ENCODE results near the gene GPR158.

The GPR158 gene

DNA sequence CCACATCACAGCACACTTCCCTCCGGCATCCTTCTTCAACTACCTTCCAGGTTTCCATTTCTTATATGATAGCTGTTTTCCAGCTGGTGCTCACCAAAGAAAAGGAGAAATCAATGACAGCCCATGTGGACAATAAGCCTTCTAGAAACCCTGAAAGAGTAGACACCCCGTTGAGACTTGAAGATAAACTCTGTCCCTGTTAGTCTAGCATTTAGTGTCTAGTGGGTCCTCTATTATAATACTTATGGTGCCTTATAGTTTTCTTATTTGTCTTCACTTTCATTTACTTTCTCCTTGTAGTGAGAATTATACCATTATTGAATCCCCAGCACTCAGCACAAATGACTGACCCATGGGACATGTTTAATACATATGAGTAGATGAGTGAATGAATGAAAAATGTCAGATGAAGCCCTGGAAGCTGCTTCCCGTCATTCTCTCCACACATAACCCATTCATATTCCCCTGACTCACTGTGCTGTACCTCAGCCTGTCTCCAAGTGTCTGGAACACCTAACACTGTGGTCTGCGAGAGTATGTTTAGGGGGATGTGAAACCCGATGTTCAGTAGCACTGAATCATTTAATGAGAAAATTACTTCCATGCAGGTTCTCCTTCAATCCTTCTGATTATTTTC is 377.6 kb downstream of the GPR158 start:
- in situ Hi-C loops (cut with HindIII; ENCODE audit: low pct_unique_long_range_greater_than_20kb, low sequenced_read_pairs) = no loop called here
- TF ChIP-seq JUND (IDR thresholded peaks at IDR 0.05; ENCODE audit: low read depth) = no peak

DNA sequence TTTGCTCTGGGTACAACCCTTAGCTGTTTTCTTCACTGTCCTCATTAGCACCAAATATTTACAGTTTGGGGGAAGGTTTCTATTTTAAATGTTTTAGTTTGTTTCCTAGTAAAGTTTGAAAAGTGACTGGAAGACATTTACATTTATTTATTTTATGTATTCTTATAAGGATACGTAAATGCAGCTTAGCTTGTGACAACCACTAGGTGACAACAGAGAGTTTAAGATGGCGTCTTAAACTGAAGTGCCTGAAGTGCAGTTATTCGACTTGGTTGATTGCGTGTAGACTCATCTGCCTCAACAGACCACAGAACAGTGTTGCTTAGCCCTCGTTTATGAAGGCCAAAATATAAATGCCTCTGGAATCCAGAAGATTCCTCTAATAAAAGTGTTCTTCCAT is 381.1 kb downstream of the GPR158 start:
- in situ Hi-C loops (cut with HindIII; ENCODE audit: low pct_unique_long_range_greater_than_20kb, low sequenced_read_pairs) = no loop called here
- no peak for TF ChIP-seq JUND (IDR thresholded peaks at IDR 0.05; ENCODE audit: low read depth)
- DNase-seq (ENCODE audit: low read depth in 1 of 2, low spot score in 1 of 2) = peak in 1 of 2 experiments; percentile 7

More for the DNA sequence above, 377.6 kb downstream of the GPR158 start:
- no peak for DNase-seq (ENCODE audit: low read depth in 1 of 2, low spot score in 1 of 2)

DNA sequence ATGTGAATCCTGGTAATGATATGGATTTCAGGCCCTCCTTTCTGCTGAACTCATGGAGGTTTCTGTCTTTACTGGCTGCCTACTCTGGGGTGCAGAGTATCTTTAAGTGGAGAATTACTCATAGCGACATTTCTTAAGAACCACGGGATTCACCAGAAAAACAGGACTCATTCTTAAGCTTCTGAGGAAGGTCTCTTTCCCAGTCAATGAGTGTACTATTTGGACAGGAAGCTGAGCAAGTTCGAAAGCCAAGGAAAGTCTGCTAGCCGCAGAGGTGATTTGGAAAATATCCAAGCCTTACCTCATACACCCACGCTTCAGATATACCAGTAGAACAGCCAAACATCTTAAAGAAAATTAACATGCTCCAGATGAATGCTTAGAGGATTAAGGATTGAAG is 381.7 kb downstream of the GPR158 start:
- DNase-seq (ENCODE audit: low read depth in 1 of 2, low spot score in 1 of 2) = peak in 1 of 2 experiments; percentile 0
- in situ Hi-C loops (cut with HindIII; ENCODE audit: low pct_unique_long_range_greater_than_20kb, low sequenced_read_pairs) = no loop called here
- TF ChIP-seq JUND (IDR thresholded peaks at IDR 0.05; ENCODE audit: low read depth) = no peak

DNA sequence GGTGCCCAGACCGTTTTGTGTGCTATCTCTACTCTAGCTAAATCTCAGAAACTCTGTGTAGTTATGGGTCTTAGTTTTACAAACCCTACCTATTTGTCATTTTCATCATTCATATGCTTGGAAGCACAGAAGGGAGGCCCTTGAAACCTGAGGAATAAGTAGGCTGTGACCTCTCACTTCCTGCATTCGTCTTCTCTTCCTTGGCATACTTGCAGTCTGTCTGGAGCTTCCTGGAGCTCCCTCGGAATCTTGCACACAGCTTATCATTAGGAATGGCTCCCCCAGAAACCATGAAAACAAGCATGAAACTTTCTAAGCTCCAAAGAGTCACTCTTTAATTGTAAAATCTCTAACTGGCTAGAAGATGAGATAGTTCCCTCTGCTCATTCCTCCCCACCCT is 382.3 kb downstream of the GPR158 start:
- in situ Hi-C loops (cut with HindIII; ENCODE audit: low pct_unique_long_range_greater_than_20kb, low sequenced_read_pairs) = no loop called here

DNA sequence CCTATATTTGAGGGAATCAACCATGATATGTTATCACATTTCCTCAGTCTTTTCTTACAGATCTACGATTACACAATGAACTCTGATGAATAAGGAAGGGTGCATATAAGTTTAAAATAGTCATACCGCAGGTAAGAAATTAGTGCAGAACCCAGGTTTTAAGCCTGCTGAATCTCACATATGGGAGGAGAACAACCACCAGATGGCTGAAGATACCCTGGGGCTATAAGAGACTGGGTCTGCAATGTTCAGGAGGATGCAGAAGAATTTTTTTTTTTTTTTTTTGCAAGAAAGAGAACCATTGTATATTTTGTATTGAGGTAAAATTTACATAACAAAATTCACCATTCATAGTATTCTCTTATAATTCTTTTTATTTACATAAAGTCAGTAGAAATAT is 387.0 kb downstream of the GPR158 start:
- TF ChIP-seq JUND (IDR thresholded peaks at IDR 0.05; ENCODE audit: low read depth) = no peak
- in situ Hi-C loops (cut with HindIII; ENCODE audit: low pct_unique_long_range_greater_than_20kb, low sequenced_read_pairs) = no loop called here
- DNase-seq (ENCODE audit: low read depth in 1 of 2, low spot score in 1 of 2) = no peak

More for the DNA sequence above, 382.3 kb downstream of the GPR158 start:
- no peak for DNase-seq (ENCODE audit: low read depth in 1 of 2, low spot score in 1 of 2)
- TF ChIP-seq JUND (IDR thresholded peaks at IDR 0.05; ENCODE audit: low read depth) = no peak

DNA sequence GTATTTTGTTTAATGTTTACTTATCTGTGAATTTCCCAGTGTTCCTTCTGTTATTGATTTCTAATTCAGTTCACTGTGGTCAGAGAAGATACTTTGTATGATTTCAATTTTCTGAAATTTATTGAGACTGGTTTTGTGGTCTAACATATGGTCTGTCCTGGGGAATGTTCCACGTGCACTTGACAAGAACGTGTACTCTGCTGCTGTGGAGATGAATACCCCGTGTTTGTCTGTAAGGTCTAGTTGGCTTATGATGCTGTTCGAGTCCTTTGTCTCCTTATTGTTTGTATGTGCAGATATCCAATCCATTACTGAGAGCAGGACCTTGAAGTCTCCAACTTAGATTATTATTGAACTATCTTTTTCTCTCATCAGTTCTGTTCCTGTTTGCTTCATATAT is 387.7 kb downstream of the GPR158 start:
- in situ Hi-C loops (cut with HindIII; ENCODE audit: low pct_unique_long_range_greater_than_20kb, low sequenced_read_pairs) = no loop called here
- DNase-seq (ENCODE audit: low read depth in 1 of 2, low spot score in 1 of 2) = no peak
- TF ChIP-seq JUND (IDR thresholded peaks at IDR 0.05; ENCODE audit: low read depth) = no peak

DNA sequence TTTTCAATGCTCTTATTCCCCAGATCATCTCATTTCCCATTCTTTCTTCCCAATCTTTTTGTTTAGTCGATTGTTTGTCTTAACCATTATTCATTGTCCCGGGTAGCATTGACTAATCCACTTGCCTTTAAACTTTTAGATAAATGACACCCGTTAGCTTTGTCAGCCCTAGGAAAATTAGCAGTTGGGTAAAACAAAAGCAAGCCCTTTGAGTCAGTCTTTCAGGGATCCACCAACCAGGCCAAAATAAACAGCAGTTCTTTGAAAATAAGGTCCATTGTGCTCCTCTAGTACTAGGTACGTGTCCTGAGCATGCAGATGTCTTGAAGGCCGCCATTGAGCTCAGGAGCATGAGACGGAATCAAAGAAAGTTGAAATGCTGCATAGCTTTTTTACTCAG is 389.6 kb downstream of the GPR158 start:
- no peak for TF ChIP-seq JUND (IDR thresholded peaks at IDR 0.05; ENCODE audit: low read depth)
- DNase-seq (ENCODE audit: low read depth in 1 of 2, low spot score in 1 of 2) = no peak
- in situ Hi-C loops (cut with HindIII; ENCODE audit: low pct_unique_long_range_greater_than_20kb, low sequenced_read_pairs) = no loop called here

DNA sequence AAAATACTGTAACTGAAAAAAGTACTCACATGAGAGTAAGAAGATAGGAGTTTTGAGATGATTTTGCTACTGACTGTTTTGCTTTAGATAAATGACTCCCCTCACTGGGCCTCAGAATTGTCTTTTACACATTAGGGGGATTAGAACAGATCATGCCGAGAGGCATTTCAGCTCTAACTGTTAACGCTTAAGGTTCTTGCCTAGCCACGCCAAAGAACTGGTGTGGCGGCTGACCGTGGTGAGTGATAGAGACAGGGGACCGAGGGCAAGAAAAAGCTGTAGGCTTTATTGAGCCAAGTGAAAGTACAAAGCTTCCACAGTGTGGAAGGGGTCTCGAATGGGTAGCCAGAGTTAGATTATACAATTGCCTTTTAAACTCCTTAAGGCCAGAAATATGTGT is 390.8 kb downstream of the GPR158 start:
- no peak for TF ChIP-seq JUND (IDR thresholded peaks at IDR 0.05; ENCODE audit: low read depth)
- in situ Hi-C loops (cut with HindIII; ENCODE audit: low pct_unique_long_range_greater_than_20kb, low sequenced_read_pairs) = no loop called here
- no peak for DNase-seq (ENCODE audit: low read depth in 1 of 2, low spot score in 1 of 2)

DNA sequence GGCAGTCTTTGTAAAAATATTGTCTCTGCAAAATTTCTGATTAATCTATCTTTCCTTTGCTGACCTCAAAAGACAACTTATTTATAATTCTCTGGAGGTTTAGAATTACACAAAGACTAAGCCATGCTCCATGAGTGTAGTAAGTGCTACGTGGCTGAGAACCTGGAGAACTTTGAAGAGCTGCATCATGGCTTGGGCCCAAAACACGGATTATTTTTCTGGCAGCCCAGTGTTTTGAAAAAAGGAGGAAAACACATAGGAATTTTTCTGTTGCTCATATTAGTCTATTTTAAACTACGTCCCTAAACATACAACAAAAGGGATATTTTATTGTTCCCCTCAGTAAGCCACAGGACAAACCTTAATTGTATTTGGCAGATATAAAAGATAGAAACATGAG is 398.5 kb downstream of the GPR158 start:
- TF ChIP-seq JUND (IDR thresholded peaks at IDR 0.05; ENCODE audit: low read depth) = no peak
- in situ Hi-C loops (cut with HindIII; ENCODE audit: low pct_unique_long_range_greater_than_20kb, low sequenced_read_pairs) = no loop called here
- no peak for DNase-seq (ENCODE audit: low read depth in 1 of 2, low spot score in 1 of 2)

DNA sequence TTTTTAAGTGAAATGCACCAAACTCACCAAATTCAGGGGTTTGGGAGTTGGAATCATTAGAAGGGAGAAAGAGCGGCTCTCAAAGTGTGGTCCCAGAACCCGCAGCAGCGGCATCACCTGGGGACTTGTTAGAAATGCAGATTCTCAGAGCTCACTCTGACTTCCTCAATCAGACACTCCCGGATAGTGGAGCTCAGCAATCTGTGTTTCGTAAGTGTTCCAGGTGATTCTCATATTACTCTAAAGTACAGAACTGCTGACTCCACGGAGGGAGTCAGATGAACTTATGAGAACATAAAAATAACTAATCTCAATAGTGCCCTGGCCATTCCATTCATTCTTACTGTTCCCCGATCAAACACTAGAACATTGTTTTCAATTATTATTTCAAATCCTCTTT is 400.5 kb downstream of the GPR158 start:
- no peak for DNase-seq (ENCODE audit: low read depth in 1 of 2, low spot score in 1 of 2)
- no peak for TF ChIP-seq JUND (IDR thresholded peaks at IDR 0.05; ENCODE audit: low read depth)
- in situ Hi-C loops (cut with HindIII; ENCODE audit: low pct_unique_long_range_greater_than_20kb, low sequenced_read_pairs) = no loop called here

DNA sequence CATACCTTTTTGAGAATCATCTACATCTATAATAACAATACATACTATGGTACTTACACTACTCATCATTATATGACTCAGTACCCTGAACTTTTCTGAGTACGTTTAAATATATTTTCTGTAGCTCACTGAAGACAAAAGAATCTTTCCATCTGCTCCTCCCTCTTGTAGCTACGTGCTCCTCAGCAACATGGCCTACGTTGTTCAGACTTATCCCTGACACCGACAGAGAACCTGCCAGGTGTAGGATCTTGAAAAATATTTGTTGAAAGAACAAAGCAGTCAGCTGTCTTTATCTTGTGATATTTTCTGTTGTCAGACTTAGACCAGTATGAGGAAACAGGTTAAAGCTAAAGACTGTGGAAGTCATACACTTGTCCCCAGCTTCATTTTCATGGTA is 403.3 kb downstream of the GPR158 start:
- no peak for TF ChIP-seq JUND (IDR thresholded peaks at IDR 0.05; ENCODE audit: low read depth)
- in situ Hi-C loops (cut with HindIII; ENCODE audit: low pct_unique_long_range_greater_than_20kb, low sequenced_read_pairs) = no loop called here
- DNase-seq (ENCODE audit: low read depth in 1 of 2, low spot score in 1 of 2) = no peak

DNA sequence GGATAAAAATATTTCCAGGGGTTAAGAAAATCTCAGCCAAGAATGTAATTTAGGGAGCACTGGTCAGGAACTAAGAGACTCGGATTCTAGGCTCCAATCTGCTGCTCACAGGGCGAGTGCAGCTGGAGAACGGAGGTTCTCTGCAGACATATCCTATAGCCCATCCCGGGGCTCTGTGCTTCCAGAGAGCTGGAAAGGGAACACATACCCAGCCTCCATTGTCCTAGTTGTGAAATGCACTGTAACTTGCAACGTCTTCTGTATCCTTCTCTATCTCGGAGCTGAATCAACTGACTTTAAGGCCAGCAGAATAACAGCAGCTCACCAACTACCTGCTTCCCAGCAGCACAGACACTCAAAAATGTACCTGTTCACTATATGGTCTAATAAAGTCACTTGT is 408.2 kb downstream of the GPR158 start:
- DNase-seq (ENCODE audit: low read depth in 1 of 2, low spot score in 1 of 2) = no peak
- in situ Hi-C loops (cut with HindIII; ENCODE audit: low pct_unique_long_range_greater_than_20kb, low sequenced_read_pairs) = no loop called here
- TF ChIP-seq JUND (IDR thresholded peaks at IDR 0.05; ENCODE audit: low read depth) = no peak

DNA sequence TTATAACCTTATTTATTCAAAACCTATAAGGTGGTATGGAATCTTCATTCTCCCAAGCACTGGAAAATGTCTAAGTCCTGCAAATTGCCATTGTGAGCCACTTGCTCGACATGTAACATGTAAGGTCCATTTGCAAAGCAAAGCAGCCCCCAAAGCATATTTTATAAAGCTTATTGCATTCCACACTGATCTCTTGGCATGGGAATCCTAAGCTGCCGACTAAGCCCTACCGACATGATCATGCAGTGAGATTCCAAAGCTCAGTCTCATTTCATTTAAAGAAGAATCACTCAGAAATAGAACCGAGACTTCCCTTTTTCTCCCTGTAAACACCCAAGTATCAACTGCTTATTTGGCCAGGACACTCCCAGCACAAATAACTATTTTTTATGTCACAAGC is 425.9 kb downstream of the GPR158 start:
- no peak for DNase-seq (ENCODE audit: low read depth in 1 of 2, low spot score in 1 of 2)
- no peak for TF ChIP-seq JUND (IDR thresholded peaks at IDR 0.05; ENCODE audit: low read depth)
- in situ Hi-C loops (cut with HindIII; ENCODE audit: low pct_unique_long_range_greater_than_20kb, low sequenced_read_pairs) = no loop called here

DNA sequence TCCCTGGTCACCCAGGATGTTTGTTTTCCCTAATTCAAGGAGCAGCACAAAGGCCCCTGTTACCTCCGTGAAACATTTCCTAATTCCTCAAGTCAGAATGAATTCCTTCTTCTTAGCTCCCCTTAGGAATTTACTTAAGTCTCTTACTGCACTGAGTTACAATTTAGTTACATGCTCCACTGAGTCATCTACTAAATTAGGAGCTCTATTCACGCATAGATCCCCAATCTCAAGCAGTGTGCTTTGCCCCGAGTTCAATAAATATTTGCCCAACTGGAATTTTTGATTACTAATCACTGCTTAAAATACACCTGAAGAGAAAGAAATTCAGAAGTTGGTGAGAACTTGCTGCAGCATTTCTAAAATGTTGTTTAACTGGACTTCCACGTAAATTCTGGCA is 429.8 kb downstream of the GPR158 start:
- DNase-seq (ENCODE audit: low read depth in 1 of 2, low spot score in 1 of 2) = peak; percentile 1 to 2
- in situ Hi-C loops (cut with HindIII; ENCODE audit: low pct_unique_long_range_greater_than_20kb, low sequenced_read_pairs) = no loop called here
- no peak for TF ChIP-seq JUND (IDR thresholded peaks at IDR 0.05; ENCODE audit: low read depth)
